ENCODE data around the gene SLC7A9. TPM values are rescaled to one million over a fixed set of nuclear protein-coding genes. Genes with fewer than 3 reads are reported as not detected.

The SLC7A9 gene
- total and polyA plus RNA-seq, 4 experiments from 2014 or later, result 0.86 to 1.5 TPM; not detected in 2

- no peaks in the 10 kb centered on the region for H3K36me3 Mint-ChIP-seq
- H3K9me3 Mint-ChIP-seq, result no peaks in the 10 kb centered on the region
- Histone ChIP-seq H3K27ac (ENCODE audit: low read depth, low read length) (no peak overlapping the region), H3K36me3 (ENCODE audit: insufficient read depth, low read length) (no peaks in the 10 kb centered on the region), H3K4me3 (ENCODE audit: low read length in 2 of 2) (no peak overlapping the region), H3K9me3 (ENCODE audit: control insufficient read depth in 1 of 2, low read length in 2 of 2) (no peaks in the 10 kb centered on the region), H3K4me1 (ENCODE audit: insufficient read depth, low read length) (no peaks in the 10 kb centered on the region), H3K27me3 (ENCODE audit: insufficient read depth, low read length) (no peaks in the 10 kb centered on the region)
- CTCF ChIA-PET (ENCODE audit: partially characterized antibody), result no interaction called here
- H3K27ac Mint-ChIP-seq, result no peak overlapping the region
- no peak for DNase-seq
- POLR2A ChIA-PET (ENCODE audit: partially characterized antibody), result no interaction called here
- H3K27me3 Mint-ChIP-seq, result no peaks in the 10 kb centered on the region
- intact Hi-C loops (cut with micrococcal nuclease), result no loop called here
- H3K4me3 Mint-ChIP-seq, result no peak overlapping the region
- H3K4me1 Mint-ChIP-seq, result peaks cover 0 to 1% (median 0%) of the 10 kb centered on the region in 4 donors
Observed at GRCh38 chr19:32863301-32863700, 6.3 kb downstream of the SLC7A9 start.

- H3K27ac Mint-ChIP-seq, result peak overlapping the region in 1 of 7 donors; percentile 48
- ChIA-PET CTCF (ENCODE audit: partially characterized antibody) (no interaction called here), POLR2A (ENCODE audit: partially characterized antibody) (no interaction called here)
- no peaks in the 10 kb centered on the region for H3K27me3 Mint-ChIP-seq
- H3K9me3 Mint-ChIP-seq, result no peaks in the 10 kb centered on the region
- intact Hi-C loops (cut with micrococcal nuclease), result no loop called here
- Histone ChIP-seq H3K27ac (ENCODE audit: low read depth, low read length) (no peak overlapping the region), H3K27me3 (ENCODE audit: insufficient read depth, low read length) (no peaks in the 10 kb centered on the region), H3K36me3 (ENCODE audit: insufficient read depth, low read length) (no peaks in the 10 kb centered on the region), H3K4me3 (ENCODE audit: low read length in 2 of 2) (no peak overlapping the region), H3K4me1 (ENCODE audit: insufficient read depth, low read length) (no peaks in the 10 kb centered on the region), H3K9me3 (ENCODE audit: control insufficient read depth in 1 of 2, low read length in 2 of 2) (no peaks in the 10 kb centered on the region)
- peaks cover 0 to 1% (median 0%) of the 10 kb centered on the region in 4 donors for H3K4me1 Mint-ChIP-seq
- H3K4me3 Mint-ChIP-seq, result no peak overlapping the region
- DNase-seq, result no peak
- no peaks in the 10 kb centered on the region for H3K36me3 Mint-ChIP-seq
Observed at GRCh38 chr19:32862741-32863140, 6.8 kb downstream of the SLC7A9 start.

DNA sequence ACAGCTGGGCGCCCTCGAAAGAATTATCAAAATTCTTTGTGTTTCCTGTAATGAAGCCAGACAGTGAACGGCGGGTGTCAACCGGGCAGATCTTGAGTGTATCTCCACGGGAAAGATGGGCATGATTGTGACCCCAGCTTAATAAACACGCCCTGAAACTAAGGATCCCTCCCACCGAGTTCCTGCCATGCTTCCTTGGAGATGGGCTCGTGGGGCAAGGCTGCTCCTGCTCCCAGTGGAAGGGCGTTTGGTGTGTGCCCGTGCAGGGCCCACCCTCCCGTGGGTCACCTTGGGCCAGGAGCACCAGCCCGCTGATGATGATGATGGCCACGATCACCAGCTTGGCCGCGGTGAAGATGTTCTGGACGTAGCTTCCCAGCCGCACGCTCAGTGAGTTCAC is 7.4 kb downstream of the SLC7A9 start:
- peaks cover 0 to 1% (median 0%) of the 10 kb centered on the region in 4 donors for H3K4me1 Mint-ChIP-seq
- Histone ChIP-seq H3K4me3 (ENCODE audit: low read length in 2 of 2) (no peak overlapping the region), H3K27ac (ENCODE audit: low read depth, low read length) (no peak overlapping the region), H3K27me3 (ENCODE audit: insufficient read depth, low read length) (no peaks in the 10 kb centered on the region), H3K9me3 (ENCODE audit: control insufficient read depth in 1 of 2, low read length in 2 of 2) (no peaks in the 10 kb centered on the region), H3K4me1 (ENCODE audit: insufficient read depth, low read length) (no peaks in the 10 kb centered on the region), H3K36me3 (ENCODE audit: insufficient read depth, low read length) (no peaks in the 10 kb centered on the region)
- no peak overlapping the region for H3K4me3 Mint-ChIP-seq
- no peaks in the 10 kb centered on the region for H3K9me3 Mint-ChIP-seq
- POLR2A ChIA-PET (ENCODE audit: partially characterized antibody), result no interaction called here
- H3K36me3 Mint-ChIP-seq, result no peaks in the 10 kb centered on the region
- H3K27me3 Mint-ChIP-seq, result no peaks in the 10 kb centered on the region
- CTCF ChIA-PET (ENCODE audit: partially characterized antibody), result no interaction called here
- H3K27ac Mint-ChIP-seq, result no peak overlapping the region
- intact Hi-C loops (cut with micrococcal nuclease), result no loop called here
- no peak for DNase-seq

GRCh38 chr19:32861596-32861995 is 8.0 kb downstream of the SLC7A9 start:
- Mint-ChIP-seq H3K4me1 (peaks cover 0 to 1% (median 0%) of the 10 kb centered on the region in 4 donors), H3K27ac (no peak overlapping the region), H3K27me3 (no peaks in the 10 kb centered on the region), H3K4me3 (no peak overlapping the region), H3K36me3 (no peaks in the 10 kb centered on the region), H3K9me3 (no peaks in the 10 kb centered on the region)
- Histone ChIP-seq H3K27ac (ENCODE audit: low read depth, low read length) (no peak overlapping the region), H3K4me1 (ENCODE audit: insufficient read depth, low read length) (no peaks in the 10 kb centered on the region), H3K9me3 (ENCODE audit: control insufficient read depth in 1 of 2, low read length in 2 of 2) (no peaks in the 10 kb centered on the region), H3K36me3 (ENCODE audit: insufficient read depth, low read length) (no peaks in the 10 kb centered on the region), H3K27me3 (ENCODE audit: insufficient read depth, low read length) (no peaks in the 10 kb centered on the region), H3K4me3 (ENCODE audit: low read length in 2 of 2) (no peak overlapping the region)
- intact Hi-C loops (cut with micrococcal nuclease), result no loop called here
- ChIA-PET POLR2A (ENCODE audit: partially characterized antibody) (interaction anchor here (0.5 kb wide), 1 partner anchor 158 kb away, joined by 4 read pairs; no protein-coding TSS in a partner anchor), CTCF (ENCODE audit: partially characterized antibody) (no interaction called here)
- no peak for DNase-seq

DNA sequence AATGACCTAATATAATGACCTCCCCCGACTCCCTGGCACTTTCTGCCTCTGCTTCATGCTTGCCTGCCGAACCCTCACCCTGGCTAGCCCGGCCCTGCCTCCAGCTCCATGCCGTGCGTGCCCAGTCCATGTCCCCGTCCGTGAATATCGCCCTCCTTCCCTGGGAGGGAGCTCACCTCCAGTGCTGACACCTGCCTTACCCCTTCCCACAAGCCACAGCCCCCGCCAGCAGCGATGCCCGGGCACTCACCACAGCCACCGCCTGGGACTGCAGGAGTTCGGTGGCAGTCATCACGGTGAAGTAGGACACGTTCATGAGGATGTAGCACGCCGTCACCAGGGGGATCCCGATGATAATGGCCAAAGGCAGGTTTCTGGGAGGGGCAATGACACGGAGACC is 10.0 kb downstream of the SLC7A9 start:
- ChIA-PET CTCF (ENCODE audit: partially characterized antibody) (no interaction called here), POLR2A (ENCODE audit: partially characterized antibody) (no interaction called here)
- Histone ChIP-seq H3K27ac (ENCODE audit: low read depth, low read length) (no peak overlapping the region), H3K27me3 (ENCODE audit: insufficient read depth, low read length) (no peaks in the 10 kb centered on the region), H3K4me3 (ENCODE audit: low read length in 2 of 2) (no peak overlapping the region), H3K4me1 (ENCODE audit: insufficient read depth, low read length) (no peaks in the 10 kb centered on the region), H3K9me3 (ENCODE audit: control insufficient read depth in 1 of 2, low read length in 2 of 2) (no peaks in the 10 kb centered on the region), H3K36me3 (ENCODE audit: insufficient read depth, low read length) (no peaks in the 10 kb centered on the region)
- intact Hi-C loops (cut with micrococcal nuclease), result no loop called here
- Mint-ChIP-seq H3K36me3 (no peaks in the 10 kb centered on the region), H3K4me1 (peaks cover 0 to 1% (median 0%) of the 10 kb centered on the region in 4 donors), H3K9me3 (no peaks in the 10 kb centered on the region), H3K27ac (no peak overlapping the region), H3K4me3 (no peak overlapping the region), H3K27me3 (no peaks in the 10 kb centered on the region)
- DNase-seq, result no peak

- H3K4me1 ChIP-seq (ENCODE audit: insufficient read depth, low read length), result no peaks in the 10 kb centered on the region
- no peaks in the 10 kb centered on the region for H3K27me3 Mint-ChIP-seq
- ChIA-PET POLR2A (ENCODE audit: partially characterized antibody) (no interaction called here), CTCF (ENCODE audit: partially characterized antibody) (no interaction called here)
- H3K4me1 Mint-ChIP-seq, result peaks cover 0 to 1% (median 0%) of the 10 kb centered on the region in 4 donors
- no peaks in the 10 kb centered on the region for H3K27me3 ChIP-seq (ENCODE audit: insufficient read depth, low read length)
- H3K4me3 Mint-ChIP-seq, result no peak overlapping the region
- no peaks in the 10 kb centered on the region for H3K36me3 ChIP-seq (ENCODE audit: insufficient read depth, low read length)
- no peak overlapping the region for H3K4me3 ChIP-seq (ENCODE audit: low read length in 2 of 2)
- H3K9me3 Mint-ChIP-seq, result no peaks in the 10 kb centered on the region
- no peak for DNase-seq
- H3K27ac Mint-ChIP-seq, result no peak overlapping the region
- H3K36me3 Mint-ChIP-seq, result no peaks in the 10 kb centered on the region
- no peak overlapping the region for H3K27ac ChIP-seq (ENCODE audit: low read depth, low read length)
- intact Hi-C loops (cut with micrococcal nuclease), result no loop called here
- no peaks in the 10 kb centered on the region for H3K9me3 ChIP-seq (ENCODE audit: control insufficient read depth in 1 of 2, low read length in 2 of 2)
Observed at GRCh38 chr19:32858559-32858958, 11.0 kb downstream of the SLC7A9 start.

- H3K4me3 Mint-ChIP-seq, result no peak overlapping the region
- H3K27me3 ChIP-seq (ENCODE audit: insufficient read depth, low read length), result no peaks in the 10 kb centered on the region
- no peaks in the 10 kb centered on the region for H3K36me3 Mint-ChIP-seq
- POLR2A ChIA-PET (ENCODE audit: partially characterized antibody), result no interaction called here
- H3K4me3 ChIP-seq (ENCODE audit: low read length in 2 of 2), result no peak overlapping the region
- no peaks in the 10 kb centered on the region for H3K27me3 Mint-ChIP-seq
- CTCF ChIA-PET (ENCODE audit: partially characterized antibody), result no interaction called here
- no peak overlapping the region for H3K27ac ChIP-seq (ENCODE audit: low read depth, low read length)
- no peaks in the 10 kb centered on the region for H3K4me1 ChIP-seq (ENCODE audit: insufficient read depth, low read length)
- H3K9me3 ChIP-seq (ENCODE audit: control insufficient read depth in 1 of 2, low read length in 2 of 2), result no peaks in the 10 kb centered on the region
- no peaks in the 10 kb centered on the region for H3K36me3 ChIP-seq (ENCODE audit: insufficient read depth, low read length)
- H3K4me1 Mint-ChIP-seq, result peaks cover 0 to 1% (median 0%) of the 10 kb centered on the region in 4 donors
- no peaks in the 10 kb centered on the region for H3K9me3 Mint-ChIP-seq
- intact Hi-C loops (cut with micrococcal nuclease), result no loop called here
- DNase-seq, result no peak
- no peak overlapping the region for H3K27ac Mint-ChIP-seq
Observed at GRCh38 chr19:32858155-32858554, 11.4 kb downstream of the SLC7A9 start.

- intact Hi-C loops (cut with micrococcal nuclease), result no loop called here
- POLR2A ChIA-PET (ENCODE audit: partially characterized antibody), result no interaction called here
- H3K9me3 ChIP-seq (ENCODE audit: control insufficient read depth in 1 of 2, low read length in 2 of 2), result no peaks in the 10 kb centered on the region
- CTCF ChIA-PET (ENCODE audit: partially characterized antibody), result no interaction called here
- no peaks in the 10 kb centered on the region for H3K9me3 Mint-ChIP-seq
- no peak overlapping the region for H3K4me3 Mint-ChIP-seq
- H3K4me3 ChIP-seq (ENCODE audit: low read length in 2 of 2), result no peak overlapping the region
- H3K27ac Mint-ChIP-seq, result no peak overlapping the region
- H3K27me3 ChIP-seq (ENCODE audit: insufficient read depth, low read length), result no peaks in the 10 kb centered on the region
- H3K4me1 Mint-ChIP-seq, result peaks cover 0 to 1% (median 0%) of the 10 kb centered on the region in 4 donors
- H3K27me3 Mint-ChIP-seq, result no peaks in the 10 kb centered on the region
- no peak overlapping the region for H3K27ac ChIP-seq (ENCODE audit: low read depth, low read length)
- no peaks in the 10 kb centered on the region for H3K36me3 Mint-ChIP-seq
- no peaks in the 10 kb centered on the region for H3K4me1 ChIP-seq (ENCODE audit: insufficient read depth, low read length)
- H3K36me3 ChIP-seq (ENCODE audit: insufficient read depth, low read length), result no peaks in the 10 kb centered on the region
- DNase-seq, result no peak
Observed at GRCh38 chr19:32857584-32857983, 12.0 kb downstream of the SLC7A9 start.
